Measurements from ENCODE around the gene UBR4. TPM values are rescaled to one million over a fixed set of nuclear protein-coding genes. Genes with fewer than 3 reads are reported as not detected.

Gene UBR4
- total and polyA plus RNA-seq, 2 experiments from 2014 or later = 111 to 230 TPM

- TF ChIP-seq, protein P1, sequence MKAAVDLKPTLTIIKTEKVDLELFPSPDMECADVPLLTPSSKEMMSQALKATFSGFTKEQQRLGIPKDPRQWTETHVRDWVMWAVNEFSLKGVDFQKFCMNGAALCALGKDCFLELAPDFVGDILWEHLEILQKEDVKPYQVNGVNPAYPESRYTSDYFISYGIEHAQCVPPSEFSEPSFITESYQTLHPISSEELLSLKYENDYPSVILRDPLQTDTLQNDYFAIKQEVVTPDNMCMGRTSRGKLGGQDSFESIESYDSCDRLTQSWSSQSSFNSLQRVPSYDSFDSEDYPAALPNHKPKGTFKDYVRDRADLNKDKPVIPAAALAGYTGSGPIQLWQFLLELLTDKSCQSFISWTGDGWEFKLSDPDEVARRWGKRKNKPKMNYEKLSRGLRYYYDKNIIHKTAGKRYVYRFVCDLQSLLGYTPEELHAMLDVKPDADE (IDR thresholded peaks at IDR 0.05) = no peak
Observed at GRCh38 chr1:19071674-19072281, 138.3 kb downstream of the UBR4 start (continued).

- DNase-seq (ENCODE audit: low spot score) (peak; percentile 28), ATAC-seq (peak; percentile 24)
- no peaks in the 10 kb centered on the region; the same call in 2 of the 3 replicates for H3K9me3 Mint-ChIP-seq
- H3K9me2 ChIP-seq (ENCODE audit: insufficient read depth) = no peaks in the 10 kb centered on the region
- peaks cover 28% of the 10 kb centered on the region for H3K36me3 Mint-ChIP-seq (ENCODE audit: low read depth)
- no peak overlapping the region for H3K4me3 Mint-ChIP-seq
- no peaks in the 10 kb centered on the region for H3K79me2 ChIP-seq (replicated peaks; ENCODE audit: insufficient read depth)
- H3K27ac Mint-ChIP-seq = peak overlapping the region; percentile 46; the same call in 1 of the 2 replicates
- H3F3A ChIP-seq (replicated peaks; ENCODE audit: low read depth) = 0 out of 2 replicates have a peak, but pooled peaks cover 3% of the 10 kb centered on the region
- peaks cover 12% of the 10 kb centered on the region for H3K36me3 ChIP-seq (ENCODE audit: insufficient read depth)
- peaks cover 18% of the 10 kb centered on the region; the same call in 2 of the 3 replicates for H3K4me1 Mint-ChIP-seq
- H3K27me3 ChIP-seq (ENCODE audit: insufficient read depth) = no peaks in the 10 kb centered on the region
- H3K4me3 ChIP-seq = no peak overlapping the region
- H4K20me1 ChIP-seq (replicated peaks; ENCODE audit: insufficient read depth) = no peaks in the 10 kb centered on the region; the same call in none of the 2 replicates
- H3K27ac ChIP-seq (ENCODE audit: low read depth) = no peak overlapping the region
- H3K4me1 ChIP-seq (ENCODE audit: insufficient read depth) = no peaks in the 10 kb centered on the region
- peaks cover 14% of the 10 kb centered on the region for H3K27me3 Mint-ChIP-seq (ENCODE audit: insufficient read depth, low read depth, poor library complexity)
- no peak overlapping the region for H2AFZ ChIP-seq
- no peak overlapping the region for H3K4me2 ChIP-seq
- TF ChIP-seq STAT1 (IDR thresholded peaks at IDR 0.05; ENCODE audit: unreplicated experiment) (no peak), ZNF114 (CRISPR knock-in tag; IDR thresholded peaks at IDR 0.05) (no peak), POLR2AphosphoS5 (IDR thresholded peaks at IDR 0.05; ENCODE audit: low read depth) (no peak), JUNB (IDR thresholded peaks at IDR 0.05; ENCODE audit: unreplicated experiment) (no peak), CREB1 (CRISPR knock-in tag; IDR thresholded peaks at IDR 0.05; ENCODE audit: low read depth) (no peak), REST (IDR thresholded peaks at IDR 0.05; ENCODE audit: unreplicated experiment) (no peak), EZH2 (IDR thresholded peaks at IDR 0.05; ENCODE audit: low read depth, unreplicated experiment) (no peak), ZNF331 (CRISPR knock-in tag; IDR thresholded peaks at IDR 0.05; ENCODE audit: low read depth) (no peak), NANOG (IDR thresholded peaks at IDR 0.05; ENCODE audit: borderline replicate concordance) (no peak), EZH2phosphoT487 (IDR thresholded peaks at IDR 0.05; ENCODE audit: unreplicated experiment) (no peak)
- TF ChIP-seq, protein P2, sequence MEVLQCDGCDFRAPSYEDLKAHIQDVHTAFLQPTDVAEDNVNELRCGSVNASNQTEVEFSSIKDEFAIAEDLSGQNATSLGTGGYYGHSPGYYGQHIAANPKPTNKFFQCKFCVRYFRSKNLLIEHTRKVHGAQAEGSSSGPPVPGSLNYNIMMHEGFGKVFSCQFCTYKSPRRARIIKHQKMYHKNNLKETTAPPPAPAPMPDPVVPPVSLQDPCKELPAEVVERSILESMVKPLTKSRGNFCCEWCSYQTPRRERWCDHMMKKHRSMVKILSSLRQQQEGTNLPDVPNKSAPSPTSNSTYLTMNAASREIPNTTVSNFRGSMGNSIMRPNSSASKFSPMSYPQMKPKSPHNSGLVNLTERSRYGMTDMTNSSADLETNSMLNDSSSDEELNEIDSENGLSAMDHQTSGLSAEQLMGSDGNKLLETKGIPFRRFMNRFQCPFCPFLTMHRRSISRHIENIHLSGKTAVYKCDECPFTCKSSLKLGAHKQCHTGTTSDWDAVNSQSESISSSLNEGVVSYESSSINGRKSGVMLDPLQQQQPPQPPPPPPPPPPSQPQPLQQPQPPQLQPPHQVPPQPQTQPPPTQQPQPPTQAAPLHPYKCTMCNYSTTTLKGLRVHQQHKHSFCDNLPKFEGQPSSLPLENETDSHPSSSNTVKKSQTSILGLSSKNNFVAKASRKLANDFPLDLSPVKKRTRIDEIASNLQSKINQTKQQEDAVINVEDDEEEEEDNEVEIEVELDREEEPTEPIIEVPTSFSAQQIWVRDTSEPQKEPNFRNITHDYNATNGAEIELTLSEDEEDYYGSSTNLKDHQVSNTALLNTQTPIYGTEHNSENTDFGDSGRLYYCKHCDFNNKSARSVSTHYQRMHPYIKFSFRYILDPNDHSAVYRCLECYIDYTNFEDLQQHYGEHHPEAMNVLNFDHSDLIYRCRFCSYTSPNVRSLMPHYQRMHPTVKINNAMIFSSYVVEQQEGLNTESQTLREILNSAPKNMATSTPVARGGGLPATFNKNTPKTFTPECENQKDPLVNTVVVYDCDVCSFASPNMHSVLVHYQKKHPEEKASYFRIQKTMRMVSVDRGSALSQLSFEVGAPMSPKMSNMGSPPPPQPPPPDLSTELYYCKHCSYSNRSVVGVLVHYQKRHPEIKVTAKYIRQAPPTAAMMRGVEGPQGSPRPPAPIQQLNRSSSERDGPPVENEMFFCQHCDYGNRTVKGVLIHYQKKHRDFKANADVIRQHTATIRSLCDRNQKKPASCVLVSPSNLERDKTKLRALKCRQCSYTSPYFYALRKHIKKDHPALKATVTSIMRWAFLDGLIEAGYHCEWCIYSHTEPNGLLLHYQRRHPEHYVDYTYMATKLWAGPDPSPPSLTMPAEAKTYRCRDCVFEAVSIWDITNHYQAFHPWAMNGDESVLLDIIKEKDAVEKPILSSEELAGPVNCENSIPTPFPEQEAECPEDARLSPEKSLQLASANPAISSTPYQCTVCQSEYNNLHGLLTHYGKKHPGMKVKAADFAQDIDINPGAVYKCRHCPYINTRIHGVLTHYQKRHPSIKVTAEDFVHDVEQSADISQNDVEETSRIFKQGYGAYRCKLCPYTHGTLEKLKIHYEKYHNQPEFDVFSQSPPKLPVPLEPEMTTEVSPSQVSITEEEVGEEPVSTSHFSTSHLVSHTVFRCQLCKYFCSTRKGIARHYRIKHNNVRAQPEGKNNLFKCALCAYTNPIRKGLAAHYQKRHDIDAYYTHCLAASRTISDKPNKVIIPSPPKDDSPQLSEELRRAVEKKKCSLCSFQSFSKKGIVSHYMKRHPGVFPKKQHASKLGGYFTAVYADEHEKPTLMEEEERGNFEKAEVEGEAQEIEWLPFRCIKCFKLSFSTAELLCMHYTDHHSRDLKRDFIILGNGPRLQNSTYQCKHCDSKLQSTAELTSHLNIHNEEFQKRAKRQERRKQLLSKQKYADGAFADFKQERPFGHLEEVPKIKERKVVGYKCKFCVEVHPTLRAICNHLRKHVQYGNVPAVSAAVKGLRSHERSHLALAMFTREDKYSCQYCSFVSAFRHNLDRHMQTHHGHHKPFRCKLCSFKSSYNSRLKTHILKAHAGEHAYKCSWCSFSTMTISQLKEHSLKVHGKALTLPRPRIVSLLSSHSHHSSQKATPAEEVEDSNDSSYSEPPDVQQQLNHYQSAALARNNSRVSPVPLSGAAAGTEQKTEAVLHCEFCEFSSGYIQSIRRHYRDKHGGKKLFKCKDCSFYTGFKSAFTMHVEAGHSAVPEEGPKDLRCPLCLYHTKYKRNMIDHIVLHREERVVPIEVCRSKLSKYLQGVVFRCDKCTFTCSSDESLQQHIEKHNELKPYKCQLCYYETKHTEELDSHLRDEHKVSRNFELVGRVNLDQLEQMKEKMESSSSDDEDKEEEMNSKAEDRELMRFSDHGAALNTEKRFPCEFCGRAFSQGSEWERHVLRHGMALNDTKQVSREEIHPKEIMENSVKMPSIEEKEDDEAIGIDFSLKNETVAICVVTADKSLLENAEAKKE (CRISPR knock-in tag; IDR thresholded peaks at IDR 0.05) = no peak
- TF ChIP-seq, protein P1 (IDR thresholded peaks at IDR 0.05) = no peak
Observed at GRCh38 chr1:19070891-19071621, 139.0 kb downstream of the UBR4 start.

All from GM23338 (cell line).